Hepatic stellate cell (primary cell): Measurements from ENCODE around the gene SLITRK1.

Experiments used
- DNase-seq: peaks from one replicate; pipeline ENCODE4 v3.0.0; 2011; ENCODE audit warnings: low spot score

The SLITRK1 gene

DNA sequence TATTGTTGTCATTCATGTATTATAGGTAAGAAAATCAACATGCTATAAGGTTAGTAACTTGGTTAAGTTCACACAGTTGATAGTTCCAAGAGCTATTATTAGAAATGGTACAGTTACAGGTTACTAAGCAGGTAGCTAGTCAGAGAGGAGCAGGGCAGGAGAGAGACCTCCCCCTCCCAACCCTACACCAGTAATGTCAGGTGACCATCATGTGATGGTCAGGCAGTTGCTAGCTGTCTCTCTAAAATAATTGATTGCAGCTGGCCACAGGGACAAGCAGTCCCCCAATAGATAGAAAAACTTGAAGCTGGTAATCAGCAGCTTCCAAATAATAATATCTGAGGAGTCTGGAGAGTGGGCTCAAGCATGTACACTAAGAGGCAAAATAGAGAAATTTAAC lies 14.6 kb downstream of the SLITRK1 start:
- no peak for DNase-seq

DNA sequence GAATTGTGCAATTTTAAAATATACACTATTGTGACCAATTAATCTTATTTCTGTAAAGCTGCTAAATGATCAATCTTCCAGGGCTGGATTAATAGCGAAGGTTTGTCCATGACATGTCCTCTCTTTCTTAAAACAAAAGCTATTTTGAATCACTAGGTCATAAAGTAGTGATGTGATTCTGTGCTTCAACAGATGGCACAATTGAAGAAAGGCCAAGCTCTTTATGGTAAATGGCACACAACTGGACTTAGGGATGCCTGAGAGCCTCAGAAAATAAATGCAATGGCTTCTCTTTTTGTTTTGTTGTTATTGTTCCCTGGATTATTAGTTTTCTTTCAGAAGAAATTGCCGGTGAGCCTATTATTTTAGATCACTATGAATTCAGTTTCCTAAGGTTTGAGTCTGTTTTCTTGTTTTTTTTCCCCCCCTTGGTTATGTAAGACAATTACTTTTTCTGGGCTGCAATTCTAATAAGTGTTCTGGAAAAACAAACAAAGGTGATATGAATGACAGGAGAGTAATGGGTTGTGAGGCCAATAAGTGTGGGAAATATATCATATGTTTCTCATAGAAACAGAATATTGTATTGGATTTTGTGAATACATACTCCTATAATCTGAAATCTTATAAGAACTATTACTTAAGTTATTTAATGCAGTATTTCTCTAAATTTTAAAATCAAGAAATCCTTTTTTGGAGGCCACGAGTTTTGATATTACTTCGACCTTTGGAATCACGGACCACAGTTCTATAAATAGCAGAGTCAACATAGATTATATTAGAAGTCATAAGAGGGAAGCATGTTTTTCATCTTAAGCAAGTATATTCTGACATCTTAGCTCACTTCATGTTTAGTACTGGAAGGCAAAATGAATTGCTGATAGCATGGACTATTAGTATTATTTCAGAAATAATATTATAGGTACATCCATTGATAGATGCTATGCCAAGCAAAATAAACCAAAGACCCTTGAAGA lies 16.8 kb downstream of the SLITRK1 start:
- DNase-seq = no peak

DNA sequence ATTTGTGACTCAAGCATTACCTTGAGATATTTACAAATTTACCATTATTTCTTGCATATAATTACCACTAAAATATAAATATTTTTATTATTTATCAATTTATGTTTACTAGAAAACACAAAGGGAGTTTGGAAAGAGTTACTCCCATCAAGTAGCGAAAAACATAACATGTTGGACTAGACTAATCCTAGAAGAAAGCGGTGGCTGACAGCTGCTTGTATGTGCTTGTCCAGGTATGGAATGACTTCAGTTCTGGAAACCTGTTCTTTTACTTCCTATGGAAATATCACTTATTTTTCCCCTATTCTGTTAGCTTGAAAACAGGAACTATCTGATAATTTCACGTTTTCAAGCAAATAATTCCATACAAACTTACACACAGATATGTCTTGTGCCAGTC lies 28.5 kb downstream of the SLITRK1 start:
- DNase-seq = no peak

DNA sequence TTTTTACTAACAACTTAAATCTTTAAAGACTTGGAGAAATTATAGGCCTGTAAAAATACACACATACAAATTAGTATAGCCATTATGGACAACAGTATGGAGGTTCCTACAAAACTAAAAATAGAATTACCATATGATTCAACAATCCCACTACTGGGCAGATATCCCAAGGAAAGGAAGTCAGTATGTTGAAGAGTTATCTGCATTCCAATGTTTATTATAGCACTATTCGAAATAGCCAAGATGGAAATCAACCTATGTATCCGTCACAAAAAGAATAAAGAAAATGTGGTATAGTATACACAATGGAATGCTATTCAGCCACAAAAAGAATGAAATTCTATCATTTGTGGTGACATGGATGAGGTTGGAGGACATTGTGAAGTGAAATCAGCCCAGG lies 37.2 kb downstream of the SLITRK1 start:
- DNase-seq = no peak

DNA sequence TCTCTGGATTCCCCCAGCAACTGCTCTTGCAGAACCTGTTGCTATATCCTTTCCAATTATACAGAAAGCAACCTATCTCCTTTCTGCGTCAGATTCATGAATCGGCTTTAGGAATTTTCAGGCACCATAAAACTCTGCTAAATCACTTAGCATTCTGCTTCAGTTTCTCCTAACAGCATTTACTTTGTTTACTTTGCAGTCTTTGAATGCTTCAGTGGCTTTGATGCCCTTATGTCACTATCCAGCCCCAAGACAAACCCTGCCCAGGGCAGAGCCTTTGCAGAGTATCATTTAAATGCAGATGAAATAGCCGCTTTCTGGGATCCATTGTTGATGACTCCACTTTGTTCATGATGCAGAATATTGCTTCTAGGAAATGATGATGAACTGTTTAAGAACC lies 43.1 kb downstream of the SLITRK1 start:
- no peak for DNase-seq

DNA sequence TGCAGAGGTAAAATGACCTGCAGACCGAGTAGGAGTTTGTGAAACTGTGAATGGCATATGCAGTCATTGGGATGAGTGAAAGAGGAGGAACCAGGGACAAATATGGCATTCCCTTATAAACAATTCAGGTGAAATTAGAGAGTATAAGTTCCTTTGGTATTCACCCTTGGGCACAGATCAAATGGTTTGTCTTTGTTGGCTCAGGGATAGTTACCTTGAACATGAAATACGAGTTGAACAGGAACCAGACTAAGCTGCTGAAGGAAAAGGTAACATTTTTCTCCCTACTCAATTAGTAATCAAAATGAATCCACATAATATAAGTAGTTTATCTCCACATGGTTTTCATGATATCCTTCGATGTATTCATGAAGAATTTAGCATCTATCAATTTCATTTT lies 50.5 kb downstream of the SLITRK1 start:
- DNase-seq = no peak

DNA sequence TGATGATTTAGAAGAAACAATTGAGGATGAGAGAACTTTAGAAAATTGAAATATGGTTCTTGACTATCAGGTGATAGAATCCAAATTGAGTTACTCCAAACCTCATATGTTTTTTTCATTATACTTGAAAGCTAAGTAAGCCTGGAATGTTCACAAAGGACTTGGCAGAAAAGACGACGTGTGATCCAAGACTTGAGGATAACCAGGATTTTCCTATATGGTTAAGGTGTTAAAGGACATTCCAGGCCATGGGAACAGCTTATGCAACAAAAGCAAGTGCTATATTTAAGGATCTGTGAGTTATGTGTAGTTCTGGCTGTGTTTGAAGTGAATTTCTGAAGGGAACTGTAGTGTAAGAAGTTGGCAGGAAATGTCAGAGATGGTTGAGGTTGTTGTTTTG lies 52.5 kb downstream of the SLITRK1 start:
- no peak for DNase-seq

DNA sequence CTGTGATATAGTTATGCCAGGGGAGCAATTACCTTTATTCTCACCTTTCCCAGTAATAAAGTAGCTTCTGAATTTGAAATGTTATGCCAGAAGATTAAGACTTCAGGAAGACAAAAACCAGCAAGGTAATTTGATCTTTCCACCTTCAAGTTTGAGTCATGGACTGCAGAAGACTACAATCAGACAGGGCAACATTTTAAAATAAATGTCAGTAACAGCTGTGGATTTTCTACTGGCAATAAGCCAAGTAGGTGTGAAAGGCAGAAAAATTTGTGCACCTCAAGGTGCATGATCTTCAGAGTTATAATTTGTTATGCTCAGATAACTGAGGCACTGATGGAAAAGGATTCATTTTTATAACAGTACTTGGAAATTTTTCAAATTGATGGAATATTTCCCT lies 54.9 kb downstream of the SLITRK1 start:
- no peak for DNase-seq
